HUDEP-2 (cell line): ENCODE results near the gene SEPTIN6.

Experiments used
- DNase-seq, 76 experiments: peaks; one replicate each; lab custom pipeline; 2025; ENCODE audit not compliant: unreplicated experiment in 76 of 76; lab: John Stamatoyannopoulos, UW

SEPTIN6 gene

GRCh38 chrX:119659522-119659921 lies 33.4 kb downstream of the SEPTIN6 start:
- DNase-seq: no peak

GRCh38 chrX:119655125-119655524 lies 37.8 kb downstream of the SEPTIN6 start:
- DNase-seq: no peak

- no peak for DNase-seq
Observed at GRCh38 chrX:119654112-119654531, 38.8 kb downstream of the SEPTIN6 start.

DNA sequence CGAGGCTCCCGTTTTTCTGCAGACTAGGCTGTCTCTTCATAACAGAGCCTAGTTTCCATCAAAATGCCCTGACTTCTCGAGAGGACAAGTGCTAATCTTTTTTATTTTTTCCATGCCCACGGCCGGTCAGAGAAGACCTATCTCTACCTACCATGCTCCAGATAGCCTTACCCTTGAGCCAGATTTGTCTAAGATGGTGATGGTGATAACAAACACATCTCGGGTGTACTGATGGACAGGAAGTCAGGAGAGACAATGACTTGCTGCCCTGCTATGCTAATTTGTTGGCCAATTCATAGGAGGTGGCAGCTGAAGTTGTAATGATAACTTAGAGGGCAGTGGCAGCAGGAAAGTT lies 44.6 kb downstream of the SEPTIN6 start:
- DNase-seq: no peak

DNA sequence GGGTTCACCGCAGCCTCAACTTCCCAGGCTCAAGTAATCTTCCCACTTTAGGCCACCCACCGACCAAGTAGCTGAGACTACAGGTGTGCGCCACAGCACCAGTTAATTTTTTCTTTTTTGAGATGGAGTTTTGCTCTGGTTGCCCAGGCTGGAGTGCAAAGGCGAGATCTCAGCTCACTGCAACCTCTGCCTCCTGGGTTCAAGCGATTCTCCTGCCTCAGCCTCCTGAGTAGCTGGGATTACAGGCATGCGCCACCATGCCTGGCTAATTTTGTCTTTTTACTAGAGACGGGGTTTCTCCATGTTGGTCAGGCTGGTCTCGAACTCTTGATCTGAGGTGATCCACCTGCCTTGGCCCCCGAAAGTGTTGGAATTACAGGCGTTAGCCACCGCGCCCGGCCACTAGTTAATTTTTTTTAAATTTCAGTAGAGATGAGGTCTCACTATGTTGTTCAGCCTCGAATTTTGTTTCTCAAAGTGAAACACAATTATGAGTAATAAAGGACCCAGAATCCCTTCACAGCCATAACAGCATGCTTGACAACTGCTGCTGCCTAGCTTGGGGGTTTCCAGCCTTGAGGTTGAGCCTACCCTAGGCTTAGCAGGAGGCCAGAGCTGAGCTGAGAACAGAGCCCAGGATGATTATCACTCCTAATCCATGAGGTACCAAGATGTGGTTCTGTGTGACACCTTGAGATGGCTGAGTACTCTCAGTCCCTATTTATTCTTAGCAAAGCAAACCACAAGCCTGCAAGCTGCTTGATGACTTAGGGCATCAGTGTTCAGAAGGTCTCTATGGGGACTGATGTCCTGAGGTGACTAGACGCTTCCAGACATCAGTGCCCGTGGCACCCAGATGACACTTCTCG lies 45.2 kb downstream of the SEPTIN6 start:
- DNase-seq: no peak

- no peak for DNase-seq
Observed at GRCh38 chrX:119647089-119647488, 45.9 kb downstream of the SEPTIN6 start.

GRCh38 chrX:119646515-119646914 lies 46.5 kb downstream of the SEPTIN6 start:
- DNase-seq: no peak

DNA sequence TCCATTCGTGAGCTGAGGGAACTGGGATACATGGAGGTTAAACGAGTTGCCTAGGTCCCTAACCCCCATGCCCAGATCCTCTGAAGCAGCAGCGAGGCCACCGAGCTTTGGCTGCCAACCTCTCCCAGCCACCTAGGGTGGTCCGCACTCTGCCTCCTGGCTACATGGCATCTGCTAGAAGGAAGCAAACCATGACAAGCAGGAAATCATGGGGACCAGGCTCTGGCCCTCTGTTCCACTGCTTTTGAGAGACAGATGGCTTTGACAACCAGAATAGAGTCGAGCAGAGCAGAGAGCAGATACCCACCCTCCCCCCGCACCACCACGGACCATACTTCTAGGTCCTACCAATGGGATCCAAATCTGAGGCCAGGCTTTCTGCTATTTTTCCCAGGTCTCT lies 49.3 kb downstream of the SEPTIN6 start:
- DNase-seq: no peak
